Measurements from ENCODE around the gene NOP16. TPM values are rescaled to one million over a fixed set of nuclear protein-coding genes. Genes with fewer than 3 reads are reported as not detected.

The NOP16 gene
- polyA plus RNA-seq, 1 experiment, result 36.8 TPM

GRCh38 chr5:176355400-176356178 lies 32.8 kb downstream of the NOP16 start:
- no peak for TF ChIP-seq CTCF (IDR thresholded peaks at IDR 0.05; ENCODE audit: insufficient read depth, low read depth, low read length)
- no peaks in the 10 kb centered on the region for H3K27me3 ChIP-seq (ENCODE audit: control insufficient read depth, insufficient read depth, low read length)
- no peak for DNase-seq (ENCODE audit: low read depth)
- CTCF ChIA-PET, result interaction anchor here (0.6 to 1.4 kb wide), 4 partner anchors 16 to 274 kb away, joined by 3 to 5 read pairs (median 3); no protein-coding TSS in a partner anchor
- H3K36me3 ChIP-seq (ENCODE audit: control insufficient read depth, insufficient read depth, low read length), result peaks cover 22% of the 10 kb centered on the region
- no peak overlapping the region for H3K4me3 ChIP-seq (ENCODE audit: low read depth, low read length)
- POLR2A ChIA-PET, result no interaction called here

- no peak for DNase-seq (ENCODE audit: low read depth)
- H3K27me3 ChIP-seq (ENCODE audit: control insufficient read depth, insufficient read depth, low read length), result no peaks in the 10 kb centered on the region
- ChIA-PET CTCF (no interaction called here), POLR2A (no interaction called here)
- no peak for TF ChIP-seq CTCF (IDR thresholded peaks at IDR 0.05; ENCODE audit: insufficient read depth, low read depth, low read length)
- H3K4me3 ChIP-seq (ENCODE audit: low read depth, low read length), result no peak overlapping the region
- peaks cover 30% of the 10 kb centered on the region for H3K36me3 ChIP-seq (ENCODE audit: control insufficient read depth, insufficient read depth, low read length)
These were observed 34.9 kb downstream of the NOP16 start for GRCh38 chr5:176353533-176353932.

- TF ChIP-seq CTCF (IDR thresholded peaks at IDR 0.05; ENCODE audit: insufficient read depth, low read depth, low read length), result no peak
- peaks cover 37% of the 10 kb centered on the region for H3K36me3 ChIP-seq (ENCODE audit: control insufficient read depth, insufficient read depth, low read length)
- no peaks in the 10 kb centered on the region for H3K27me3 ChIP-seq (ENCODE audit: control insufficient read depth, insufficient read depth, low read length)
- ChIA-PET POLR2A (no interaction called here), CTCF (no interaction called here)
- DNase-seq (ENCODE audit: low read depth), result no peak
- H3K4me3 ChIP-seq (ENCODE audit: low read depth, low read length), result no peak overlapping the region
These were observed 36.1 kb downstream of the NOP16 start for GRCh38 chr5:176352116-176352878.

- ChIA-PET POLR2A (no interaction called here), CTCF (no interaction called here)
- no peak for DNase-seq (ENCODE audit: low read depth)
- TF ChIP-seq CTCF (IDR thresholded peaks at IDR 0.05; ENCODE audit: insufficient read depth, low read depth, low read length), result no peak
- no peak overlapping the region for H3K4me3 ChIP-seq (ENCODE audit: low read depth, low read length)
- H3K36me3 ChIP-seq (ENCODE audit: control insufficient read depth, insufficient read depth, low read length), result peaks cover 38% of the 10 kb centered on the region
- no peaks in the 10 kb centered on the region for H3K27me3 ChIP-seq (ENCODE audit: control insufficient read depth, insufficient read depth, low read length)
These were observed 38.0 kb downstream of the NOP16 start for GRCh38 chr5:176350416-176350815.

GRCh38 chr5:176342766-176343458 lies 45.5 kb downstream of the NOP16 start:
- POLR2A ChIA-PET, result no interaction called here
- no peaks in the 10 kb centered on the region for H3K27me3 ChIP-seq (ENCODE audit: control insufficient read depth, insufficient read depth, low read length)
- peaks cover 15% of the 10 kb centered on the region for H3K36me3 ChIP-seq (ENCODE audit: control insufficient read depth, insufficient read depth, low read length)
- no peak for DNase-seq (ENCODE audit: low read depth)
- CTCF ChIA-PET, result interaction anchor here (1.3 kb wide), 1 partner anchor 20 kb away, joined by 4 read pairs; no protein-coding TSS in a partner anchor
- no peak overlapping the region for H3K4me3 ChIP-seq (ENCODE audit: low read depth, low read length)
- TF ChIP-seq CTCF (IDR thresholded peaks at IDR 0.05; ENCODE audit: insufficient read depth, low read depth, low read length), result no peak
